ENCODE data around the gene CHN2.

CHN2 gene

GRCh38 chr7:29216128-29216527 is 21.6 kb downstream of the CHN2 start:
- no peak overlapping the region for H3K4me3 ChIP-seq (ENCODE audit: low read depth, low read length)
- TF ChIP-seq CTCF (IDR thresholded peaks at IDR 0.05; ENCODE audit: insufficient read depth, low read depth, low read length, missing control alignments), result no peak
- DNase-seq (ENCODE audit: low read depth), result no peak

- DNase-seq (ENCODE audit: low read depth), result no peak
- no peak overlapping the region for H3K4me3 ChIP-seq (ENCODE audit: low read depth, low read length)
- no peak for TF ChIP-seq CTCF (IDR thresholded peaks at IDR 0.05; ENCODE audit: insufficient read depth, low read depth, low read length, missing control alignments)
Measured at GRCh38 chr7:29217113-29217512, 22.5 kb downstream of the CHN2 start.

GRCh38 chr7:29224726-29225125 is 30.2 kb downstream of the CHN2 start:
- no peak for DNase-seq (ENCODE audit: low read depth)
- TF ChIP-seq CTCF (IDR thresholded peaks at IDR 0.05; ENCODE audit: insufficient read depth, low read depth, low read length, missing control alignments), result no peak
- no peak overlapping the region for H3K4me3 ChIP-seq (ENCODE audit: low read depth, low read length)

- no peak overlapping the region for H3K4me3 ChIP-seq (ENCODE audit: low read depth, low read length)
- no peak for DNase-seq (ENCODE audit: low read depth)
- no peak for TF ChIP-seq CTCF (IDR thresholded peaks at IDR 0.05; ENCODE audit: insufficient read depth, low read depth, low read length, missing control alignments)
Measured at GRCh38 chr7:29228289-29229011, 33.9 kb downstream of the CHN2 start.

GRCh38 chr7:29229066-29229465 is 34.5 kb downstream of the CHN2 start:
- DNase-seq (ENCODE audit: low read depth), result no peak

GRCh38 chr7:29229946-29230345 is 35.4 kb downstream of the CHN2 start:
- no peak for DNase-seq (ENCODE audit: low read depth)
- TF ChIP-seq CTCF (IDR thresholded peaks at IDR 0.05; ENCODE audit: insufficient read depth, low read depth, low read length, missing control alignments), result no peak
- no peak overlapping the region for H3K4me3 ChIP-seq (ENCODE audit: low read depth, low read length)

More at GRCh38 chr7:29229066-29229465, 34.5 kb downstream of the CHN2 start:
- TF ChIP-seq CTCF (IDR thresholded peaks at IDR 0.05; ENCODE audit: insufficient read depth, low read depth, low read length, missing control alignments), result no peak
- no peak overlapping the region for H3K4me3 ChIP-seq (ENCODE audit: low read depth, low read length)

- H3K4me3 ChIP-seq (ENCODE audit: low read depth, low read length), result no peak overlapping the region
- no peak for TF ChIP-seq CTCF (IDR thresholded peaks at IDR 0.05; ENCODE audit: insufficient read depth, low read depth, low read length, missing control alignments)
- DNase-seq (ENCODE audit: low read depth), result no peak
Measured at GRCh38 chr7:29230871-29231345, 36.3 kb downstream of the CHN2 start.

Measured in GM12865 (cell line).